NT2/D1 (cell line): Measurements from ENCODE around the gene CHRNB1.
"Not testable (repeated sequence)": the region's sequence is repeated elsewhere in the genome, so short reads cannot be mapped to it uniquely, and the experiment has no call there.

ENCODE experiments used
- DNase-seq: peaks from one replicate; pipeline ENCODE4 v3.0.0-alpha.2; 2011; ENCODE audit warnings: low read depth, low spot score
- H3K27me3 ChIP-seq: 2 replicates; pipeline ENCODE4 v1.6.0; 2011; ENCODE audit warnings: mild to moderate bottlenecking; ENCODE audit not compliant: insufficient read length, insufficient read depth
- H3K36me3 ChIP-seq: 2 replicates; pipeline ENCODE4 v1.6.1; 2011; ENCODE audit warnings: mild to moderate bottlenecking, low read length, mixed read lengths; ENCODE audit not compliant: insufficient read depth, insufficient read length
- H3K4me1 ChIP-seq: 2 replicates; pipeline ENCODE4 v1.5.1; 2011; ENCODE audit not compliant: insufficient read depth, insufficient read length
- H3K4me3 ChIP-seq: 2 replicates; pipeline ENCODE4 v1.5.1; 2011; ENCODE audit warnings: low read depth; ENCODE audit not compliant: insufficient read length
- H3K9ac ChIP-seq: 2 replicates; pipeline ENCODE4 v1.6.0; 2011; ENCODE audit warnings: low read depth; ENCODE audit not compliant: insufficient read length
- H3K9me3 ChIP-seq: 2 replicates; pipeline ENCODE4 v1.5.1; 2011; ENCODE audit warnings: mild to moderate bottlenecking, low read length; ENCODE audit not compliant: insufficient read depth
- SUZ12 ChIP-seq: IDR thresholded peaks from 2 replicates; pipeline ENCODE4 v1.6.1; 2011; ENCODE audit not compliant: insufficient read length, insufficient read depth; ENCODE audit errors: extremely low read depth
- YY1 ChIP-seq: IDR thresholded peaks from 2 replicates; pipeline ENCODE4 v1.6.1; 2011; ENCODE audit not compliant: insufficient read length, insufficient read depth
- ZNF274 ChIP-seq: IDR thresholded peaks from 2 replicates; pipeline ENCODE4 v1.6.1; 2011; ENCODE audit warnings: mild to moderate bottlenecking, low read depth, low read length

CHRNB1 gene

GRCh38 chr17:7465597-7466275, 20.9 kb downstream of the CHRNB1 start:
- no peaks in the 10 kb centered on the region for H3K27me3 ChIP-seq
- TF ChIP-seq ZNF274 (no peak), SUZ12 (no peak), YY1 (no peak)
- H3K9me3 ChIP-seq, result no peaks in the 10 kb centered on the region
- peaks cover 30% of the 10 kb centered on the region for H3K36me3 ChIP-seq
- H3K4me3 ChIP-seq, result no peak overlapping the region
- H3K4me1 ChIP-seq, result peaks cover 10% of the 10 kb centered on the region
- no peak overlapping the region for H3K9ac ChIP-seq
- no peak for DNase-seq

DNA sequence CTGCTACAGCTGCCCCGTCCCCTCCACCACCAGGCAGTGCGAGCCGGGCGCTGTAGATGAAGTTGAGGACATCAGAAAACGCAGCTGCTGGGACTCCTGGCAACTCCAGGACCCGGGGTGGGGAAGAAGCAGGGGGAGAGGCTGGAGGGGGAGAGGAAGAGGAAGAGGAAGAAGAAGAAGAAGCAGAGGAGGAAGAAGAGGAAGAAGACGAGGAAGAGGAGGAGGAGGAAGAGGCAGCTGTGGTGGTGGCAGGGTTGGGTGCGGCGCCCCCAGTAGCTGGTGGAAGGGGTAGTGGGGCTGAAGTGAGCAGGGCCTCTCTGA, 21.4 kb downstream of the CHRNB1 start:
- H3K36me3 ChIP-seq, result peaks cover 30% of the 10 kb centered on the region
- no peak overlapping the region for H3K4me3 ChIP-seq
- H3K27me3 ChIP-seq, result no peaks in the 10 kb centered on the region
- TF ChIP-seq YY1, result no peak
- no peak for TF ChIP-seq SUZ12
- TF ChIP-seq ZNF274, result no peak
- DNase-seq, result no peak
- no peaks in the 10 kb centered on the region for H3K9me3 ChIP-seq
- H3K9ac ChIP-seq, result no peak overlapping the region
- H3K4me1 ChIP-seq, result peaks cover 10% of the 10 kb centered on the region

GRCh38 chr17:7466639-7467341, 21.9 kb downstream of the CHRNB1 start:
- Histone ChIP-seq H3K27me3 (no peaks in the 10 kb centered on the region), H3K9ac (no peak overlapping the region), H3K9me3 (no peaks in the 10 kb centered on the region), H3K4me1 (peaks cover 5% of the 10 kb centered on the region), H3K36me3 (peaks cover 29% of the 10 kb centered on the region), H3K4me3 (no peak overlapping the region)
- DNase-seq, result no peak
- TF ChIP-seq ZNF274 (no peak), YY1 (peak; percentile 7), SUZ12 (no peak)

DNA sequence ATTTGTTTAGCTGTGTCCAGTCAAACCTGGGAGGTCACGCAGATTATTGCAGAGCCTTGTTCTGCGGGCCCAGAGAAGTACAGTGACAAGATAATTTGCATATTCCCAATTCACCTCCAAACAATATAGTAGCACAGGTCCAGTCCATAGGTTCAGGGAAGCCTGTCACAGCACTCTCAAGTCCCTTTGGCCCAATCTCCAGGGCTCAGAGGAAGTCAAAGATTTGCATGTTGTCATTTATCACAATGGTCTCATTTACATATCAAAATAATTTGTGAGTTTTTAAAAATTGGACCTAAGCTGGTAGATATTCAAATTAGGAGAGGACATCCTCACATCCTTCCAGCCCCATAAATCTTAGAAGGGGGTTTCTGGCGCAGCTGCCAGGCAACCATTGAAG, 22.6 kb downstream of the CHRNB1 start:
- H3K36me3 ChIP-seq, result peaks cover 27% of the 10 kb centered on the region
- no peaks in the 10 kb centered on the region for H3K9me3 ChIP-seq
- no peak overlapping the region for H3K9ac ChIP-seq
- no peak overlapping the region for H3K4me3 ChIP-seq
- H3K27me3 ChIP-seq, result no peaks in the 10 kb centered on the region
- peaks cover 3% of the 10 kb centered on the region for H3K4me1 ChIP-seq
- TF ChIP-seq SUZ12 (no peak), ZNF274 (no peak), YY1 (no peak)
- DNase-seq, result no peak

DNA sequence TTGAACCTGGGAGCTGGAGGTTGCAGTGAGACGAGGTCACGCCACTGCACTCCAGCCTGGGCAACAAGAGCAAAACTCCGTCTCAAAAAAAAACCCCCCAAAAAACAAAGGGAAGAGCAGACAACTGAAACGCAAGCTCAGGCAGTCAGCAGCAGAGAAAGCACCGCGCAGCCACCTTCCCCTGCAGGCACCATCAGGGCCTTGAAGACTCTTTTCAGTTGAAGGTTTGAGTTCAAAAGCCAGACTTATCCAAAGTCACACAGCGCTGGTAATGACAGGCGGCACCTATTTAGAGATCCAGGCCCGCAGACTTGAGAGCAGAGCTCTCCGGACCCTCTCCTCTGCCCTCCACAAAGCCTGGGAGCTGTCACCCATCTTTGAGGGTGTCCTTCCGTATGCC, 23.4 kb downstream of the CHRNB1 start:
- Histone ChIP-seq H3K9me3 (no peaks in the 10 kb centered on the region), H3K4me1 (peaks cover 3% of the 10 kb centered on the region), H3K27me3 (no peaks in the 10 kb centered on the region), H3K36me3 (peaks cover 19% of the 10 kb centered on the region), H3K9ac (no peak overlapping the region), H3K4me3 (no peak overlapping the region)
- DNase-seq, result no peak
- TF ChIP-seq ZNF274 (no peak), YY1 (no peak), SUZ12 (no peak)

GRCh38 chr17:7468804-7469389, 24.0 kb downstream of the CHRNB1 start:
- Histone ChIP-seq H3K9ac (no peak overlapping the region), H3K9me3 (no peaks in the 10 kb centered on the region), H3K4me3 (no peak overlapping the region), H3K4me1 (peaks cover 3% of the 10 kb centered on the region), H3K27me3 (no peaks in the 10 kb centered on the region), H3K36me3 (peaks cover 15% of the 10 kb centered on the region)
- DNase-seq, result no peak
- TF ChIP-seq YY1, result no peak
- no peak for TF ChIP-seq SUZ12
- TF ChIP-seq ZNF274, result no peak

DNA sequence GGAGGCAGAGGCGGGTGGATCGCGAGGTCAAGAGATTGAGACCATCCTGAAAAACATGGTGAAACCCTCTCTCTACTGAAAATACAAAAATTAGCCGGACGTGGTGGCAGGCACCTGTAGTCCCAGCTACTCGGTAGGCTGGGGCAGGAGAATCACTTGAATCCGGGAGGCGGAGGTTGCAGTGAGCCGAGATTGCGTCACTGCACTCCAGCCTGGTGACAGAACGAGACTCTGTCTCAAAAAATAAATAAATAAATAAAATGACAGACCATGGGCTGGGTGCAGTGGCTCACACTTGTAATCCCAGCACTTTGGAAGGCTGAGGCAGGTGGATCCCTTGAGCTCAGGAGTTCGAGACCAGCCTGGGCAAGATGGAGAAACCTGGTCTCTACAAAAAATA, 25.0 kb downstream of the CHRNB1 start:
- not testable (repeated sequence) for H3K9ac ChIP-seq, H3K27me3 ChIP-seq, H3K4me3 ChIP-seq, H3K4me1 ChIP-seq, DNase-seq, H3K9me3 ChIP-seq
- peaks cover 13% of the 10 kb centered on the region for H3K36me3 ChIP-seq

DNA sequence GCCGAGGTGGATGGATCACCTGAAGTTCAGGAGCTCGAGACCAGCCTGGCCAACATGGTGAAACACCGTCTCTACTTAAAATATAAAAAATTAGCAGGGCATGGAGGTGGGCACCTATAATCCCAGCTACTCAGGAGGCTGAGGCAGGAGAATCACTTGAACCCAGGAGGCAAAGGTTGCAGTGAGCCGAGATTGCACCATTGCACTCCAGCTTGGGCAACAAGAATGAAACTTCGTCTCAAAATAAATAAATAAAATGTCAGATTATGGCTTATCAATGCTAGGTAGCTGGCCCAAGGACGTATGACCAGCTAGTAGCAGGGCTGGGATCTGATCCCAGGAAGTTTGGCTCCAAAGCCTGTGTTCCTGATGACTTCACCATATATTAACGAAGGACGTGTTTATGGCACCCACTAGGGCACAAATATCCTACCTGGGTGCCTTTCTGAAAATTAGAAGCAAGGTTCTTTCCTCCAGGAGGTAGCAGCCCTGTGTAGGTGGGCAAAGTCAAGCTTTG, 25.7 kb downstream of the CHRNB1 start:
- not testable (repeated sequence) for H3K9ac ChIP-seq, H3K4me1 ChIP-seq, H3K9me3 ChIP-seq, H3K27me3 ChIP-seq, H3K4me3 ChIP-seq, DNase-seq
- H3K36me3 ChIP-seq, result peaks cover 11% of the 10 kb centered on the region
